Chondrocyte (in vitro differentiated cells): ENCODE results near the gene NRARP. TPM values are rescaled to one million over a fixed set of nuclear protein-coding genes. Genes with fewer than 3 reads are reported as not detected.

Experiments
- DNase-seq: peaks from one replicate; pipeline ENCODE4 v3.0.0; 2021; ENCODE audit warnings: mixed read lengths, low spot score
- H3K27ac Mint-ChIP-seq: one replicate; pipeline ENCODE4 v1.8.0; 2021; ENCODE audit warnings: mild to moderate bottlenecking, moderate library complexity, mixed read lengths; ENCODE audit not compliant: unreplicated experiment
- H3K27me3 Mint-ChIP-seq: 2 replicates; pipeline ENCODE4 v1.8.0; 2021; ENCODE audit warnings: low read depth, mixed read lengths
- H3K36me3 Mint-ChIP-seq: 2 replicates; pipeline ENCODE4 v1.8.0; 2021; ENCODE audit warnings: low read depth, mixed read lengths
- H3K4me1 Mint-ChIP-seq: 2 replicates; pipeline ENCODE4 v1.8.0; 2021; ENCODE audit warnings: low read depth, mild to moderate bottlenecking, mixed read lengths
- H3K4me3 Mint-ChIP-seq: one replicate; pipeline ENCODE4 v1.8.0; 2021; ENCODE audit warnings: mild to moderate bottlenecking, moderate library complexity, mixed read lengths; ENCODE audit not compliant: unreplicated experiment
- H3K9me3 Mint-ChIP-seq: 2 replicates; pipeline ENCODE4 v1.8.0; 2021; ENCODE audit warnings: low read depth, mixed read lengths
- CTCF ChIP-seq: fragments of 200-600 bp; sonication (generic); IDR thresholded peaks from 2 replicates; pipeline ENCODE4 v1.5.0; 2021; ENCODE audit warnings: antibody characterized with exemption, mild to moderate bottlenecking, moderate library complexity
- total RNA-seq: library from RNA; stranded (reverse); gene quantifications from 3 replicates; pipeline ENCODE4 v1.2.1, GENCODE V29; 2021

The NRARP gene
- total RNA-seq, 1 donor from 2014 or later = 6.7 TPM

DNA sequence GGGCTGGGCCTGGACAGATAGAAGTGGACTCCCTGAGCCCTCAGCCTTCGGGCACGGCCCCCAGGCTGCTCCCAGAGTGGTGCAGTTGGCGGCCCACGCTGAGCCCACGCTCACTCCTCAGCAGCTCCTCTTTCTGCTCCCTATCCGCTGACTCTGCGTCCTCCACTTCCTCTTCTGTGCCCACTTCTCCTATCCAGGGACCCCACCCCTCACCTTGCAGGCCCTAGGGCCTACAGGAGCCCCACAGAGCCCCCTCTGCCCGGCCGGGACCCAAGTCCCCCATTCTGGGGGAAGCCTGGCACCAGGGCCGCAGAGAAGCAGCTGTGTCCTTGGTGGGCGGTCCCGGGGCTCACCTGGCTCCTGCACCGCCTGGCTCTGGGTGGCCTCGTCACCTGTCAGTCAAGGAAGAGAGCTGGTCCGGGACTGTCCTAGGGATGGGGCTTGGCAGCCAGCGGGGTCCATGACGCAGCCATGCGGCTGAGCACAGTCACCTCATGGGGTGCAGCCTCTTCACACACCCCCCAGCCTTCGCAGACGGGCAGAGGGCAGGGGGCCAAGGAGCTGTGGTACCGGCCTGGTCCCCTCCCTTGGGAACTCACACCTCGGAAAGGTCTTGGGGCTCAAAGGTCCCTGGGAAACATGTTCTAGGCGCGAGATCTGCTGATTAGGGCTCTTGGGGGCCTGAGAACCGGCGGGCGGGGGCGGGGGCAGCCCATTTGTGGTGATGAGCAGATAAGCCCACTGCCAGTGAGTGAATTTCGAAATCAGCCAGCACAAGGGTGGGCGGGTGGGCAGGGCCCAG is 5.4 kb upstream of the NRARP start:
- peaks cover 13% of the 10 kb centered on the region for H3K4me1 Mint-ChIP-seq
- TF ChIP-seq CTCF = no peak
- no peaks in the 10 kb centered on the region for H3K36me3 Mint-ChIP-seq
- H3K27ac Mint-ChIP-seq = no peak overlapping the region
- peak; percentile 77 for DNase-seq
- no peak overlapping the region for H3K4me3 Mint-ChIP-seq
- no peaks in the 10 kb centered on the region for H3K27me3 Mint-ChIP-seq
- no peaks in the 10 kb centered on the region for H3K9me3 Mint-ChIP-seq

DNA sequence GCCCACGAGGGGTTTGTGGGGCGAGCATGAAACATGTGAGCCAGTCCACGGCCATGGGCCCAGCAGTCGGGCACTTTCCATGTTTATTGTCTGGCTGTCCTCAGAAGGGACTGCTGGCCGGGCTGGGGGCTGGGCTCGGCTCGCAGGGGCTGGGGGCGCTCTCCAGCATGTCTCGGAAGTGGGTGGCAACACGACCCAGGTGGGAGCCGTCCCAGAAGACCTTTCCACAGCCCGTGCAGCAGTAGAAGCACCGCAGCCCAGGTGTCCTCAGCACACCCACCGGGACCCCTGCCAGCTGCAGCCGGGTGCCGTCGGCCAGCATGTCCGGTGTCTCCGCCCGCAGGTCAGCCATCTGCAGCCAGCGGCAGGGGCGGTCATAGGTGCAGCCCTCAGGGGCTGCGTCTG is 4.8 kb upstream of the NRARP start:
- Mint-ChIP-seq H3K4me3 (no peak overlapping the region), H3K27ac (no peak overlapping the region), H3K9me3 (no peaks in the 10 kb centered on the region), H3K36me3 (no peaks in the 10 kb centered on the region), H3K4me1 (peaks cover 13% of the 10 kb centered on the region), H3K27me3 (no peaks in the 10 kb centered on the region)
- DNase-seq = no peak
- TF ChIP-seq CTCF = no peak

DNA sequence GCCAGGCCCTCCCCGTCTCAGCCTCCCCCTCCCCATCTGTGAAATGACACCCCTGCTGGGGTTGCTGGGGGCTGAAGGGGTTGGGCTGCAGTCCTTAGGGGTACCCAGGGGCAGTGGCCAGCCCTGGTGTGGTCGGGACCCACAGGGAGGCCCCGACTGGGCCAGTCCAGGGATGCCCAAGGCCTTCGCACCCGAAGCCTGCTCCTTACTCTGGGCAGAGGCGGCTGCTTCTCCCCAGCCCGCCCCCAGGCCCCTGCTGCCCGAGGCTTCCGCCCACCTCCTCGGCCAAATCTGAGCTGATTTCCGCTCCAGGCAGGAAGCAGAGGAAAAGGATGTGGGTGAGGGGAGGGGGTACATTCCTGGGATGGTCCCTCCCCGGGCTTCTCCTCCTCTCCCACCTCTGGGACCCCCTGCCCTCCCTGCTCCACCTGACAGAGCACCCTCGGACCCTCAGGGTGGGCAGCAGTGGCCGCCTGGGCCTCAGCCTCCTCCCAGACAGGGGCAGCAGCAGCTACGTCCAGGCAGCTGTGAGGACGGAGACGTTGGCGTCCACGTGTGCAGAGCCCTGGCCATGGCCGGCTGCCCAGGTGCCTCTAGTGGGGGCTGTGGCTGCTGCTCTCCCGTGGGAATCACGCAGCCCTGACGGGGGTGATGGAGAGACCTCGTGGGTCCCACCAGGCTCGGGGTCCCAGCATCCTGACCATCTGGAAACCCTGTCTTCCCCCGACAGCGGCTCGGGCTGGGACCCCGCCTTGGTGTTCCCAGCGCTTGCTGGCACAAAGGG is 4.2 kb upstream of the NRARP start:
- no peak overlapping the region for H3K27ac Mint-ChIP-seq
- H3K4me1 Mint-ChIP-seq = peaks cover 13% of the 10 kb centered on the region
- DNase-seq = peak; percentile 93
- no peaks in the 10 kb centered on the region for H3K9me3 Mint-ChIP-seq
- H3K36me3 Mint-ChIP-seq = no peaks in the 10 kb centered on the region
- H3K4me3 Mint-ChIP-seq = no peak overlapping the region
- TF ChIP-seq CTCF = no peak
- H3K27me3 Mint-ChIP-seq = no peaks in the 10 kb centered on the region

DNA sequence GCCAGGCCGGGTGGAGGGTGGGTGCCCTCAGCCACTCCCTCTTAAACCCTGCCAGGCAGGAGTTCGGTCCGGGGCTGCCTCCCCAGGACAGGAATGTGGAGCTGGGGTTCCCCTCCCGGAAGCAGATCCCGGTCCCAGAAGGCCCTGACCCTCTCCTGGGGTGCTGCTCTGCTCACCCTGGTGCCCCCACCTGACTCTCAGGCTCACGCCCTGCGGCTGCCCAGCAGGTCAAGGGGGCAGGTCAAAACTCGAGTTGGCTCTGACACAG is 3.7 kb upstream of the NRARP start:
- peaks cover 15% of the 10 kb centered on the region for H3K4me1 Mint-ChIP-seq
- no peak for DNase-seq
- no peaks in the 10 kb centered on the region for H3K27me3 Mint-ChIP-seq
- no peak overlapping the region for H3K4me3 Mint-ChIP-seq
- no peak for TF ChIP-seq CTCF
- H3K9me3 Mint-ChIP-seq = no peaks in the 10 kb centered on the region
- H3K27ac Mint-ChIP-seq = no peak overlapping the region
- no peaks in the 10 kb centered on the region for H3K36me3 Mint-ChIP-seq

DNA sequence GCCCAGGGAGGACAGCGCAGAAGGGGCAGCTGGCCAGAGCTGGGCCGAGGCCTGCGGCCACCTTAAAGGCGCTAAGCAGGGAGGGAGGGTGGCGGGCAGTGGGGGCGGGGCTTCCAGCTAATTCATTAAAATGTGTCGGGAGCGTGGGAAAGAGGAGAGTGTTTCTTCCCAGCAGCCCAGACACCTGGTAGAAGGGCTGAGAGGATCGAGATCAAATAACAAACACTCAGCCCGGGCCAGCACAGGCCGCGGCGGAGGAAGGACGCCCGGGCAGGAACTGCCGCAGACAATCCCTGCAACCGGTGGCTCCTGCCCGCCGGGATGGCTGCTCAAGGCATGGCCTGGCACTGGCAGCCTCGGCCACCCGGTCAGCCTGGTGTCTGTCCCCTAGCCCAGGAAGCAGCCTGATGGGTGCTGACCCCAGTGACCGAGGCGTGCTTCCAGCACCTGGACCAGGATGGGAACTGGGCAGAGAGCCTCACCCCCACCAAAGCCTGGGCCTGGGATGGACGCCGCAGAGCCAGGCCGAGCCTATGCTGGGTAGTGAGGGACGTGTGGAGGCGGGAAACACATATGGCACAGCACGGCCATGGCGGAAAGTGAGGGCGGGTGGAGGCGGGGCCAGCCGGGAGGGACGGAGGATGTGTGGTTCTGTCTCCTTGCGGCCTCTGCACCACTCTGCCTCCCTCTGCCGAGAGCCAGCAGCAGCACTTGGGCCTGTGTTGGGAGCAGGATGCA is 3.2 kb upstream of the NRARP start:
- TF ChIP-seq CTCF = peak; percentile 34
- Mint-ChIP-seq H3K9me3 (no peaks in the 10 kb centered on the region), H3K36me3 (no peaks in the 10 kb centered on the region), H3K27me3 (no peaks in the 10 kb centered on the region), H3K4me1 (peaks cover 17% of the 10 kb centered on the region), H3K4me3 (peak overlapping the region; percentile 19), H3K27ac (peak overlapping the region; percentile 81)
- no peak for DNase-seq
